Muscle of leg (tissue), 11 donors: ENCODE data around the gene RXRB. TPM values are rescaled to one million over a fixed set of nuclear protein-coding genes. Genes with fewer than 3 reads are reported as not detected.

ENCODE experiments used
- DNase-seq: peaks from one replicate; pipeline ENCODE4 v3.0.0; 2013
- H3K27ac ChIP-seq: one replicate; pipeline ENCODE4 v1.5.1; 2013; ENCODE audit warnings: mild to moderate bottlenecking, low read length, control low read depth
- H3K27me3 ChIP-seq: one replicate; pipeline ENCODE4 v1.6.1; 2013; ENCODE audit warnings: low read length; ENCODE audit not compliant: control insufficient read depth, insufficient read depth
- H3K36me3 ChIP-seq: one replicate; pipeline ENCODE4 v1.6.1; 2013; ENCODE audit warnings: low read length; ENCODE audit not compliant: control insufficient read depth, insufficient read depth
- H3K4me1 ChIP-seq: one replicate; pipeline ENCODE4 v1.6.1; 2013; ENCODE audit warnings: low read length; ENCODE audit not compliant: control insufficient read depth, insufficient read depth
- H3K4me3 ChIP-seq: one replicate; pipeline ENCODE4 v1.5.1; 2013; ENCODE audit warnings: low read length, control low read depth
- H3K9me3 ChIP-seq: replicated peaks from 2 replicates; pipeline ENCODE4 v1.6.1; 2013; ENCODE audit warnings: low read depth, low read length; ENCODE audit not compliant: control insufficient read depth
- WGBS: methylation state at CpG from one replicate; pipeline ENCODE4 v1.1.5; 2013; ENCODE audit warnings: missing lambda C conversion rate; ENCODE audit not compliant: insufficient coverage; 5-methylcytosine and 5-hydroxymethylcytosine counted together
- polyA plus RNA-seq, 8 donors: library from polyadenylated mRNA; unstranded; fragments of 120-200 nt; gene quantifications; one replicate each; pipeline versions ENCODE4 v1.2.1 to v1.2.3, GENCODE V29; 2013; ENCODE audit warnings: inconsistent platforms in 1 of 8, low replicate concordance in 1 of 8; ENCODE audit not compliant: insufficient read length in 8 of 8, insufficient read depth in 1 of 8
- total RNA-seq: library from RNA; stranded (reverse); fragments of 120-200 nt; gene quantifications from one replicate; pipeline ENCODE4 v1.2.4, GENCODE V29; 2013

Gene RXRB
- total and polyA plus RNA-seq, 9 donors, result 22.9 to 44.4 (median 39.6) TPM

- H3K4me3 ChIP-seq, result no peak overlapping the region
- H3K36me3 ChIP-seq, result peaks cover 62% of the 10 kb centered on the region
- 77% methylated on average over 3 of the region's 6 CpGs for WGBS
- H3K27me3 ChIP-seq, result no peaks in the 10 kb centered on the region
- no peak overlapping the region for H3K27ac ChIP-seq
- no peak for DNase-seq
- H3K9me3 ChIP-seq, result no peaks in the 10 kb centered on the region
- H3K4me1 ChIP-seq, result peaks cover 36% of the 10 kb centered on the region
Measured at GRCh38 chr6:33198159-33198852, 2.2 kb downstream of the RXRB start.

DNA sequence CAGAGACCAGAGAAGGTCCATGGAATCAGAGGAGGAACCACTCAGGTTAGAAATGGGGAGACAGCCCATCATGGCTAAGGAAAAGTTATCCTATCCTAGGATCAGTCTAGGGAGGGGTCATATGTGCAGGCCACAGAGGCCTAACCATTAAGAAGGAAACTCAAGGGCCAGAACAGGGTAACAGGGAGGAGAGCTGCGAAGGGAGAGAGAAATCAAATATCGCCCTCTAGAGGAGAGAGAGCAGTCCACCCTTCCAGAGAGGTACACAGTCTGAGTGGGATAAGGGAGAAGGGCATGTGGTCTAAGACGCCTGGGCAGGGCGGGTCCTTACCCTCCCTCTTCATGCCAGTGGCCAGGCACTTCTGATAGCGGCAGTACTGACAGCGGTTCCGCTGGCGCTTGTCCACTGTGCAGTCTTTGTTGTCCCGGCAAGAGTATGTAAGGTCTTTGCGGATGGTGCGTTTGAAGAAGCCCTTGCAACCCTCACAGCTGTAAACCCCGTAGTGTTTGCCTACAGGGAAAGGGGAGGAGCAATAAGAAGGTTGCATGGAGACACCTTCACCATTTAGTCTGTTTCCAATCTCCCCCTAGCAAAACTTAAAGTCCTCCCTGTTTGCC, 2.9 kb downstream of the RXRB start:
- WGBS, result 33% methylated on average over 10 of the region's 12 CpGs
- H3K4me1 ChIP-seq, result peaks cover 40% of the 10 kb centered on the region
- DNase-seq, result peak; percentile 65

DNA sequence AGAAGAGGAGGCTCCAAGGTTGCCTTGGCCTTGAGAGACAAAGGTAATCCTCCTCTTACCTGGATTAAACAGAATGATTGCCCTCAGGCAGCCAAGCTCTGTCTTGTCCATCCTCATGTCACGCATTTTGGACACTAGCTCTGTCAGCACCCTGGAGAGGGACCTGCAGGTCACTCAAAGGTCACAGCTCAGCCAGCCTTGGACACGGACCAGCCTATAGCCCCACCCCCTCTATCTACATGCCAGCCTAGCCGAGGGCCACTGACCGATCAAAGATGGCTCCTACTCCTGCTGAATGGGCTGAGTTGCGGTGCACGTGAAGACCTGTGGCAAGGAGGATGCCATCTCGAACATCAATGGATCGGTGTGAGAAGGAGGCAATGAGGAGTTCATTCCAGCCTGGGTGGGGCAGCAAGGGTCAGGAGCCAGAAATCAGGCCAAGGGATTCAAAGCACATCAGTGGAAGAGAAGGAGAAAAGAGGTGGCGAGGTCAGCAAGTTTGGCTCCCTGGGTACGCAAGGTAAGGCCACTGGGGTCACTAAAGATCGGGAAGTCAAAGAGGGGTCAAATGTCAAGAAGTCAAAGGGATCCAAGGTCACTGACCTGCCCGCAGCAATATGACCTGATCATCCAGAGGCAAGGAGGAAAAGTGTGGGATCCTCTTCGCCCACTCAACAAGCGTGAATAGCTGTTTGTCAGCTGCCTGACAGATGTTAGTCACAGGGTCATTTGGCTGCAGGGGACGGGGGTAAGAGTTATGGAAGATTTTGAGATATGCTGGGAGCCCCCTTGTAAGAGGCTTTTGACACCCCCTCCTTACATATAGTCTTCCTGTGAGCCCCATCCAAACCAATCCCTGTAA, 4.9 kb downstream of the RXRB start:
- DNase-seq, result no peak
- H3K36me3 ChIP-seq, result peaks cover 42% of the 10 kb centered on the region
- H3K4me1 ChIP-seq, result peaks cover 46% of the 10 kb centered on the region
- H3K27ac ChIP-seq, result no peak overlapping the region
- H3K9me3 ChIP-seq, result no peaks in the 10 kb centered on the region
- H3K4me3 ChIP-seq, result no peak overlapping the region
- peaks cover 23% of the 10 kb centered on the region for H3K27me3 ChIP-seq
- WGBS, result 70% methylated on average over 11 of the region's 15 CpGs

More for the DNA sequence above, 2.9 kb downstream of the RXRB start:
- Histone ChIP-seq H3K36me3 (peaks cover 55% of the 10 kb centered on the region), H3K9me3 (no peaks in the 10 kb centered on the region), H3K27ac (no peak overlapping the region), H3K4me3 (no peak overlapping the region), H3K27me3 (peaks cover 5% of the 10 kb centered on the region)

DNA sequence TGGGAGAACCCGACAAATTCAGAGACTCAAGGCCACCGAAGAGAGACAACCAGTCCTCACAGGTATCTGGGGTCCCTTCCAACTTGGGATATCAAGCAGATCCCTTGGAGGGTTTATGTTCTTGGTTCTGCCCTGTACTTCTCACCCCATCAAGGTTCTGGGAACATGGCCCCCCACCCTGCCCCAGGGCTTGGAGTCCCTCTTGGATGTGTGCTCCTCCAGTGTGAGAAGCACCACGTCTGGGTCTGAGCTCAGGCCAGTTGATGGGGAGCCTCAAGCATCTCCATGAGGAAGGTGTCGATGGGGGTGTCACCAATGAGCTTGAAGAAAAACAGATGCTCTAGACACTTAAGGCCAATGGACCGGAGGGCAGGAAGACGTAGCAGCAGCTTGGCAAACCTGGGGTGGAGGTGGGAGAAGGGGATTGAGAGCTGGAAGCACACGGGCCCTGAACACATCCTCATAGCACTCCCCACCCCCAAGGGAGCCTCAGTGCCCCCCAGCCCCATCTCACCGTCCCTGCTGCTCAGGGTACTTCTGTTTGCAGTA, 6.0 kb downstream of the RXRB start:
- Histone ChIP-seq H3K27ac (no peak overlapping the region), H3K4me1 (peaks cover 49% of the 10 kb centered on the region), H3K27me3 (peaks cover 24% of the 10 kb centered on the region), H3K9me3 (no peaks in the 10 kb centered on the region), H3K36me3 (peaks cover 42% of the 10 kb centered on the region), H3K4me3 (no peak overlapping the region)
- WGBS, result 41% methylated on average over 6 of the region's 8 CpGs
- DNase-seq, result no peak

DNA sequence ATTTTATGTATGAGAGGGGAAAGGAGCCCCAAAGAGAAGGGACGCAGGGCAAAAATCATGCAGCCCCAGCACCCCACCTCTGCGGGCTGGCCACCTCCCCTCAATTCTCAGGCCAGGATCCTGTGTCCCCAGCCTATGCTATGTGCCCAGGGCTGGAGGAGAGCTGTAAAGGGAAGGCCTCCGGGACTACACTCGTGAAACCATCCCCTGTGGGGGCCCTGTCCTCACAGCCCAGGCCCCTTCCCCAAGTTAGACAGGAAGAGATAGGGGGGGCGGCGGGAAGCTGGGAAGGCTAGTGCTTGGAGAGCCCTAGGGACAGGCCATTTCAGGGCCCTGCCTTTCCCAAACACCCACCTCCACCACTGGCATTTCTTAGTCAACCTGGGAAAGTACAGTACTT, 6.8 kb downstream of the RXRB start:
- no peak overlapping the region for H3K4me3 ChIP-seq
- H3K4me1 ChIP-seq, result peaks cover 42% of the 10 kb centered on the region
- no peak for DNase-seq

GRCh38 chr6:33192671-33193602, 7.5 kb downstream of the RXRB start:
- peak; percentile 53 for DNase-seq
- H3K27ac ChIP-seq, result peak overlapping the region; percentile 67
- H3K36me3 ChIP-seq, result peaks cover 38% of the 10 kb centered on the region
- WGBS, result 3% methylated on average over 35 of the region's 72 CpGs
- peaks cover 37% of the 10 kb centered on the region for H3K4me1 ChIP-seq
- peak overlapping the region; percentile 28 for H3K4me3 ChIP-seq
- peaks cover 24% of the 10 kb centered on the region for H3K27me3 ChIP-seq
- H3K9me3 ChIP-seq, result no peaks in the 10 kb centered on the region

More for the DNA sequence above, 6.8 kb downstream of the RXRB start:
- Histone ChIP-seq H3K9me3 (no peaks in the 10 kb centered on the region), H3K36me3 (peaks cover 41% of the 10 kb centered on the region), H3K27me3 (peaks cover 24% of the 10 kb centered on the region), H3K27ac (no peak overlapping the region)
- no CpG with 5 or more reads among the region's 6 CpGs for WGBS

GRCh38 chr6:33192105-33192646, 8.3 kb downstream of the RXRB start, which contains the start of gene COL11A2:
TSS of gene COL11A2 (minus strand) at chr6:33192467. CDS start at chr6:33192240, 227 bp downstream.
- peak within 1 kb of the TSS; percentile 67 for H3K27ac ChIP-seq
- H3K9me3 ChIP-seq, result no peaks in the 10 kb centered on the region
- H3K4me1 ChIP-seq, result peaks cover 33% of the 10 kb centered on the region
- peaks cover 24% of the 10 kb centered on the region for H3K27me3 ChIP-seq
- DNase-seq, result no peak
- H3K36me3 ChIP-seq, result peaks cover 31% of the 10 kb centered on the region
- 7% methylated on average over 18 of the region's 35 CpGs for WGBS
- peak within 1 kb of the TSS; percentile 39 for H3K4me3 ChIP-seq

DNA sequence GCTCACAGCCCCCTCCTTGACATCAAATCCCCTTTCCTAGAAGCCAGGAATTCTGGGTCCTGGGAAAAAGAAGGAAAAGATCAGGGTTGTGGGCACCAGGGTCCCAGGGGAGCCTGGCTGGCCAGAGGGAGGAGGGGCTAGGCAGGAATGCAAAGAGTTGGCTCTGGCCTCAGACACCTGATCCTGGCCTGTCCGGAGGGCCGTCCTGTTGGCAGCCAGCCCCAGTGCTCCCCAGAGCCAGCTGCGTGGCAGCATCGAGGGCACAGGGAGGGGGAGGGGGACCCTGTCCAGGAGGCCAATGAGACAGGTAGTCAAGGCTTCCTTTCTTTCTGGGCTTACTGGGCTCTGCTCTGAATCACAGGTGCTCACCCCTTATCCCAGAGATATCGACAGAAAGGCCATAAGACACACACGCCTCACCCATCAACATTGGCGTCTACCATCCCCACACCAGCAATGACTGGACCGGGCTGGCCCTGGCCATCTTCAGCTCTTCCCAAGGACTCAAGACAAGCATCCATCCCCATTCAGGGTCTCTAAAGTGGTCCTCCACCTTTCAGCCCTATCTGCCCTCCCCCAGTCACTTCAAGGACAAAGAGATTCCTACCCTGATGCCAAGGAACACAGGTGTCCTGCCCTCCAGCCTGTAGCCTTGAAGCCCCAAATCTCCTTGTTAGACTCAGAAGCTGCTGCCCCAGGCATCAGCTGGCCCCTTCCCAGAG, 8.9 kb downstream of the RXRB start:
- H3K27me3 ChIP-seq, result peaks cover 25% of the 10 kb centered on the region
- WGBS, result 36% methylated on average over 8 of the region's 8 CpGs

More for the DNA sequence above, 8.9 kb downstream of the RXRB start:
- Histone ChIP-seq H3K36me3 (peaks cover 34% of the 10 kb centered on the region), H3K4me3 (peak overlapping the region; percentile 39), H3K4me1 (peaks cover 33% of the 10 kb centered on the region), H3K9me3 (no peaks in the 10 kb centered on the region), H3K27ac (peak overlapping the region; percentile 53)
- peak; percentile 62 for DNase-seq
